ENCODE measurements around the gene MARCHF11.

The MARCHF11 gene

DNA sequence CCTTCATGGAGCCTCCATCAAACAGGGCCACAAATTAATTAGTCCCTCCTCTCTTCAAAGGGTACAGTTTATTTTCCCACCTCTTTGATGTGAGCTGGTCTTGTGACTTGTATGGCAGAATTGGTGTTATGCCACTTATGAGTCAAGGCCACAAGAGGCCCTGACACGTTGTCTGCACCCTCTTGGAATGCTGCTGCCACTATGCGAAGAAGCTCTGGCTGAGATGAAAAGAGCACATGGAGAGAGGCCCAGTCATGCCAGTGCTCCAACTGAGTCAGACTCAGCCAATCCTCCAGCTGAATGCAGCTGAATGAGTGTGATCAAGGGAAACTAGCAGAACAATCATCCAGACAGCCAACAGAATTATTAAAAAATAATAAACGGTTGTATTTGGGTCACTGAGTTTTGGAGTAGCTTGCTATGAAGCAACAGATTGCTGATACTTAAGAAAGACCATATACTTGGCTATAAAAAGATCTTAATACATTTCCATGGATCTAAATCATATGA, 128.3 kb downstream of the MARCHF11 start:
- DNase-seq (ENCODE audit: low read depth in 2 of 2) = no peak

GRCh38 chr5:16050414-16050813, 129.2 kb downstream of the MARCHF11 start:
- no peak for DNase-seq (ENCODE audit: low read depth in 2 of 2)

GRCh38 chr5:16049761-16050160, 129.8 kb downstream of the MARCHF11 start:
- DNase-seq (ENCODE audit: low read depth in 2 of 2) = no peak

- DNase-seq (ENCODE audit: low read depth in 2 of 2) = no peak
Measured at GRCh38 chr5:16048132-16048531, 131.5 kb downstream of the MARCHF11 start.

DNA sequence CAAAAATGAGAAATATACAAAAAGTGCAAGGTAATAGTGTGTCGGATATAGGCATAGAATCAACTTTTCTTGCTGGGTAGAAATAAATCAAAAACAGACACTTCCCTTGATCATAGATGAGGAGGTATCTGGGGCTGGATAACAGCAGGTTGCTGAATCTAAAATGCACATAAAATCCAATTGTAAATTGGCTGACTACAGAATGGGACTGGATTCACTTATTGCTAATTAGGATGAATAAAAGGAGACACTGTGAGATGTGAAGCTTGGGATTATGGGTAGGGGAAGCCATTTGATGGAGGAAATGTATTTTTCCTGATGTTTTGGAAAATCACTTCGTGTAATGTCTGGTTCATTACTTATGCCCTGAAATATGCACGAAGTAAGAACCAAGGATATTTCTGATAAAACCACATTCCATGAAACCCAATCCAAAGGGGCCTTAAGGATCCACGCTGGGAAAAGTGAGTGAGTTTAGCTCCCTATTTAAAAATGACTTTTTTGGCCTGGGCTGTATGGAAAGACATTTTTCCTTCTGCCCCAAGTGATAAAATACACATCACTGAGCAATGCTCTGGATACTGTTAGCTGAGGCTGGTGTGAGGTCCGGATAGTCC, 136.1 kb downstream of the MARCHF11 start:
- no peak for DNase-seq (ENCODE audit: low read depth in 2 of 2)

GRCh38 chr5:16037121-16037845, 142.3 kb downstream of the MARCHF11 start:
- no peak for DNase-seq (ENCODE audit: low read depth in 2 of 2)

DNA sequence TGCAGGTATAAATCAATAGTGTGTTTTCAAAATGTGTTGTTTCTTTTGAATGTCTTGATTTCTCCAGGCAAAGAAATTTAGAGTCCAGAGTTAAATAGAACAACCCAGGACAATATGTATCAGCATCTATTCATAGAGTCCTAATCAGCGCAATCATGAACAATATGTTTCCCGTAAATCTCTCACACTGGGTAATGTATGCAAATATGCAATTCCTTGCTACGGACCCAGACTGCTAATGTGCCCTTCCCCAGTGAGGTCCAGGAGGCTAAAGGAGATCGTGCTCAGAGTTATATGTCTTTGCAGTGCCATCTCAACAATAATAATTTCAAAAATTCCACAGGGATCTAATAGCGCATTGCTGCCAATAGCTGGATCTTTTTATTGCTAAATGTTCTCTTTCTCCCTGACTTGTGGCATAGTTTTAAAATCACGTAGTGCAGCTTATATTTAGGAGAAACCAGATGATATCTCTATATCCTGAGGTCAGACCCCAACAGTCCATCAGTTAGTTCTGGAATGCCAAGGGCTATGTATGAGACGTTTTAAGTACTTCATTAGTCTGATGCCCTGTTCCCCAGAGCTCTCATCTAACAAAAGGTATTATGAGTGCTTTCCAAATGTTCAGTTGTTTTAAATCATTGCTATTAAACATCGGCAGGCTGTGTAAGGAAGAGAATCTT, 145.1 kb downstream of the MARCHF11 start:
- DNase-seq (ENCODE audit: low read depth in 2 of 2) = no peak

DNA sequence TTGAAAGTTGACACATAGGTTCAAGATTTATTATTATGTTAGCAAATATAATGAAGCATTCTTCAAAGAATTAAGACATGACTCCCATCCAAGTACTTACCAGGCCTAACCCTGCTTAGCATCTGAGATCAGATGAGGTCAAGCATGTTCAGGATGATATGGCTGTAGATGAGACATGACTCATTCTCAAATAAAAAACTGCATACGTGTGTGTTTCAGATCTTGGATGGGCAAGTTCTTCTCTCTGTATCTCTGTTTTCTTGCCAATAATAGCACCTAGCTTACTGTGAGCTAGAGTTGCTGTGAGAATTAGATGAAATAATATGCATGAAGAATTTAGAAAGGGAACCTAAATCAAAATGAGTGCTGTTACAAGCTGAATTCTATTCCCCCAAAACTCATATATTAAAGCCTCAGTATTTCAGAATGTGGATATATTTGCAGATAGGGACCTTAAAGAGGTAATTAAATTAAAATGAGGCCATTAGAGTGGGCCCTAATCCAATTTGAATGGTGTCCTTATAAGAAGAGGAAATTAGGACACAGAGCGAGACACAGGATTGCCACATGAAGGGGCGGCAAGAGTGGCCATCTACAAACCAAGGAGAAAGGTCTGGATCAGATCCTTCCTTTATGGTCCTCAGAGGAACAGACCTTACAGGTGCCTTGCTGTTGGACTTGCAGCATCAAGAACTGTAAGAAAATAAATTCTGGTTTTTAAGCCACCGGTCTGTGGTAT, 146.2 kb downstream of the MARCHF11 start:
- no peak for DNase-seq (ENCODE audit: low read depth in 2 of 2)

DNA sequence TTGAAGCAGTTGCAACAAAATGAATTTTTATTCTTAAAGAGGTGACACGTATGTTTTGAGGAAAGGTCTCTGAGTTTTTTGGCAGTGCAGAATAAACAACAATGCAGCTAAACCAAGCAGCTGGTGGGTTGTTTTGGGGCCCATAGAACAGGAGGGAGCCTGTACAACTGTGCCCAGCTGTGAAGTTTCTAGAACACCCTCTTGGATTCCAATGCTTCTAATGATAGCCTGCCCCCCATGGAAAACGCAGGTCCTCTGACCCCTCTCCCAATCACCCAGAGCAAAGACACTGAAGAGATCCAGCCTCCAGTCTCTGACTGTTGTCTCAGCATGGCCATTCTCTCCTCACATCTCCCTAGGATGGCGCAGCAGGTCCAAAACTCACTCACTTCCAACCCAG, 150.9 kb downstream of the MARCHF11 start:
- DNase-seq (ENCODE audit: low read depth in 2 of 2) = no peak

GRCh38 chr5:16025681-16026080, 153.9 kb downstream of the MARCHF11 start:
- DNase-seq (ENCODE audit: low read depth in 2 of 2) = no peak

- no peak for DNase-seq (ENCODE audit: low read depth in 2 of 2)
Measured at GRCh38 chr5:16018970-16019369, 160.6 kb downstream of the MARCHF11 start.

GRCh38 chr5:16017720-16018119, 161.9 kb downstream of the MARCHF11 start:
- no peak for DNase-seq (ENCODE audit: low read depth in 2 of 2)
